GM12865 (cell line): ENCODE results near the gene SLC17A8.

ENCODE experiments used
- DNase-seq: peaks from one replicate; pipeline ENCODE4 v3.0.0; 2010; ENCODE audit warnings: low read depth
- H3K4me3 ChIP-seq: 2 replicates; pipeline ENCODE4 v1.5.1; 2011; ENCODE audit warnings: mild to moderate bottlenecking, low read depth, low read length, control low read depth
- TF ChIP-seq, protein P1 (sequence below): IDR thresholded peaks from 2 replicates; pipeline ENCODE4 v1.5.1; 2011; ENCODE audit warnings: low read length, control low read depth, low read depth, inconsistent platforms; ENCODE audit not compliant: insufficient read depth; ENCODE audit errors: missing control alignments

SLC17A8 gene

GRCh38 chr12:100398307-100398706, 41.4 kb downstream of the SLC17A8 start:
- TF ChIP-seq, protein P1, sequence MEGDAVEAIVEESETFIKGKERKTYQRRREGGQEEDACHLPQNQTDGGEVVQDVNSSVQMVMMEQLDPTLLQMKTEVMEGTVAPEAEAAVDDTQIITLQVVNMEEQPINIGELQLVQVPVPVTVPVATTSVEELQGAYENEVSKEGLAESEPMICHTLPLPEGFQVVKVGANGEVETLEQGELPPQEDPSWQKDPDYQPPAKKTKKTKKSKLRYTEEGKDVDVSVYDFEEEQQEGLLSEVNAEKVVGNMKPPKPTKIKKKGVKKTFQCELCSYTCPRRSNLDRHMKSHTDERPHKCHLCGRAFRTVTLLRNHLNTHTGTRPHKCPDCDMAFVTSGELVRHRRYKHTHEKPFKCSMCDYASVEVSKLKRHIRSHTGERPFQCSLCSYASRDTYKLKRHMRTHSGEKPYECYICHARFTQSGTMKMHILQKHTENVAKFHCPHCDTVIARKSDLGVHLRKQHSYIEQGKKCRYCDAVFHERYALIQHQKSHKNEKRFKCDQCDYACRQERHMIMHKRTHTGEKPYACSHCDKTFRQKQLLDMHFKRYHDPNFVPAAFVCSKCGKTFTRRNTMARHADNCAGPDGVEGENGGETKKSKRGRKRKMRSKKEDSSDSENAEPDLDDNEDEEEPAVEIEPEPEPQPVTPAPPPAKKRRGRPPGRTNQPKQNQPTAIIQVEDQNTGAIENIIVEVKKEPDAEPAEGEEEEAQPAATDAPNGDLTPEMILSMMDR, result no peak
- DNase-seq, result no peak
- H3K4me3 ChIP-seq, result no peak overlapping the region

GRCh38 chr12:100399095-100399494, 42.2 kb downstream of the SLC17A8 start:
- no peak for DNase-seq
- no peak overlapping the region for H3K4me3 ChIP-seq
- TF ChIP-seq, protein P1, result no peak

DNA sequence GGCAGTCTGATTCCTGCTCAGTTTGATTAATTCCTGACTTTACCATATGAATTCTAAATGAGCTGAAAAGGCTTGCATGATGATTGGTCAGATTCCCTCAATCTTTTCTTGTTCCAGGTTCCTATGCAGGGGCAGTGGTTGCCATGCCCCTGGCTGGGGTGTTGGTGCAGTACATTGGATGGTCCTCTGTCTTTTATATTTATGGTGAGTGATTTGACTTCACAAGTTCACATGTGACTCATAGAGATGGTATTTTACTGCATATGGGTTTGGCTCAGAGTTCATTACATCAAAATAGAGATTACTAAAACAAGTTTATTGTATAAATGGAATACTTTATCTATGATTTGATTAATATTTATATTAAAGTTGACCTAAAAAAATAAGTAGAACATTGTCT, 44.8 kb downstream of the SLC17A8 start:
- TF ChIP-seq, protein P1, result no peak
- H3K4me3 ChIP-seq, result no peak overlapping the region
- no peak for DNase-seq

DNA sequence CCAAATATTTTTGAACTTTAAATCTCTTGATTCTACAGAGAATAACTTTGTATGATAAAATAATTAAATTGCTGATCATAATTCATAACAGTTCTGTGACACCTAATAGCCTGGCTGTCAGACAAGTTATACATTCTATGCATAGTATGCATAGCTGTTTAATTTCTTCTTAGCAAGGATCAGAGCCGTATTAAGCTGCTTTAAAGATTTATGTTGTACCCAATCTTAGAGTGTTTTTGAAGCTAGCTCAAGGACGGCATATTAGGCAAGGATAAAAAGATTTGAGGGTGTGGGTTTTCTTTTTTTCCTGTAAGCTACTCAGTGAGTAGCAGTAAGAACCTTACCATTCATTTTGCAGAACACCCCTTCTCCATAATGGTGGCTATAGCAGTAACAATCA, 45.9 kb downstream of the SLC17A8 start:
- no peak for DNase-seq
- no peak overlapping the region for H3K4me3 ChIP-seq
- TF ChIP-seq, protein P1, result no peak

GRCh38 chr12:100403446-100403845, 46.6 kb downstream of the SLC17A8 start:
- TF ChIP-seq, protein P1, result no peak
- no peak for DNase-seq
- no peak overlapping the region for H3K4me3 ChIP-seq

DNA sequence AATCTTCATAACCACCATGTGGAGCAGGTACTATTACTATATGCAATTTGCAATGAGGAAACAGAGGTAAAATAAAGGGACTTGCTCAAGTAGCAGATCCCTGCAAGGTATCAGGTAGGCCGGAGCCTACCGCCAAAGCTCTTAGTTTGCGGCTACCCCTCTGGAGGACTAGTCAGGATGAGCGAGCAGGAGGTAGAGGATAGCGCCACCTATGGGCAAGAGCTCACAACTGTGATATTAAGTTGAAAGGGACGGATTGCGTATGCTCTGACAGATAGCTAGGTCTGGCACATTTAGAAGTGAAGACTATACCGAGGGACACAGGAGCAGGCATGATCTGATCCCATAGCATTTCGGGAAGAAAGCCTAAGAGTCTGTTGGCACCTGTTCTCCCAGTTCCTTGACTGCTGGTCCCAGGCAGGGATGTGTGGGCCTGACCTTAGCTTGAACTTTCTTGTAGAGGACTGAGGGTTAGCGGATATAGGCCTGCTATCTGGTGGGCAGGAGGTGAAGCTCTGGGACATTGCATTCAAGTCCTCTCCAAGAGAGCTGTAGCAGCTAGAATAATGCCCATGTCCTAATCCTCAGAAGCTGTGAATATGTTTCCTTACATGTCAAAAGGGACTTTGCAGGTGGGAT, 48.0 kb downstream of the SLC17A8 start:
- no peak overlapping the region for H3K4me3 ChIP-seq
- peak; percentile 72 for DNase-seq

More for the DNA sequence above, 48.0 kb downstream of the SLC17A8 start:
- TF ChIP-seq, protein P1, result peak; percentile 64
